GM20000 (cell line): ENCODE results near the gene MRPS34.

Experiments used
- DNase-seq: peaks from one replicate; pipeline ENCODE4 v3.0.0; 2012; ENCODE audit warnings: low spot score
- CTCF ChIP-seq: IDR thresholded peaks from 2 replicates; pipeline ENCODE4 v1.5.1; 2012; ENCODE audit warnings: mild to moderate bottlenecking, control low read depth; ENCODE audit errors: extremely low read depth, missing control alignments

MRPS34 gene

GRCh38 chr16:1767116-1767994 lies 5.6 kb downstream of the MRPS34 start:
- no peak for TF ChIP-seq CTCF
- DNase-seq: no peak

GRCh38 chr16:1766701-1767100 lies 6.2 kb downstream of the MRPS34 start:
- no peak for TF ChIP-seq CTCF
- DNase-seq: no peak

GRCh38 chr16:1766231-1766630 lies 6.7 kb downstream of the MRPS34 start:
- no peak for DNase-seq

GRCh38 chr16:1765826-1766225 lies 7.1 kb downstream of the MRPS34 start:
- no peak for DNase-seq
- no peak for TF ChIP-seq CTCF

More at GRCh38 chr16:1766231-1766630, 6.7 kb downstream of the MRPS34 start:
- TF ChIP-seq CTCF: no peak

GRCh38 chr16:1764971-1765370 lies 8.0 kb downstream of the MRPS34 start:
- no peak for DNase-seq

GRCh38 chr16:1763521-1764511 lies 9.1 kb downstream of the MRPS34 start:
- no peak for DNase-seq
- no peak for TF ChIP-seq CTCF

More at GRCh38 chr16:1764971-1765370, 8.0 kb downstream of the MRPS34 start:
- TF ChIP-seq CTCF: no peak
